ENCODE results near the gene PXDN.
A peak's percentile ranks its signal among the peaks of the same experiment; 100 is the strongest.
"Not testable (repeated sequence)": the region's sequence is repeated elsewhere in the genome, so short reads cannot be mapped to it uniquely, and the experiment has no call there.

PXDN gene

GRCh38 chr2:1744446-1745170, at the start of gene PXDN:
TSS of gene PXDN (minus strand) at chr2:1744515. CDS start at chr2:1744455, 60 bp downstream.
- DNase-seq (ENCODE audit: insufficient read length, low spot score) (peak; percentile 63), FAIRE-seq (no peak)

DNA sequence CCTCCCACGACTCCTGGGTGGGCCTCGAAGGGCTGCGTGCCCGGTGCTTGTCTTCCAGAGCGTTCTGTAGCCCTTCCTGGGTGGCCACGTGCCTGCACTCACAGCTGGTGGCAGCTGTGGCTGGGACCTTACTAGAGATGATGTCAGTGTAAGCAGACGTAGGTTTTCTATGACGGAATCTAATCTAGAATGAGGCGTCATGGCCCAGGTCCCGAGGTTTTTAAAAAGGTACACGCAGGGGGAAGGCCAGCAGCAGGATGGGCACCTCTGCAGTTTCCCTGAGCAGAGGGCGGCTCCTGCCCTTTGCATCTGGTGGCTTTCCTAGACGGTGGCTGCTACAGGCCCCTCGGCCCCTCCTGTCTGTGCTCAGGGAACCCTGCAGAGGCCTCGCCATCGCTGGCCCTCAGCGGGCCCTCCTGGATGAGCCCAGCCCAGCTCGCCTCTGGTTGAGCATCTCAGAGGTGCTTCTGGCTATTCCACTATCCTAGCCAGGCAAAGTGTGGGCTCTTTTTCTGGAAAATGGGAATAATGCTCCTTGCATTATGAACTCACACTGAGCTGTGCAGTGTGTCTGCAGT, 49.6 kb upstream of the PXDN start:
- FAIRE-seq = no peak
- no peak for DNase-seq (ENCODE audit: insufficient read length, low spot score)

- DNase-seq (ENCODE audit: insufficient read length, low spot score) (no peak), FAIRE-seq (no peak)
Observed at GRCh38 chr2:1793001-1793867, 48.9 kb upstream of the PXDN start.

- FAIRE-seq (peak; percentile 23), DNase-seq (ENCODE audit: insufficient read length, low spot score) (no peak)
Observed at GRCh38 chr2:1791685-1792435, 47.5 kb upstream of the PXDN start.

- DNase-seq (ENCODE audit: insufficient read length, low spot score) (no peak), FAIRE-seq (no peak)
Observed at GRCh38 chr2:1791006-1791605, 46.8 kb upstream of the PXDN start.

DNA sequence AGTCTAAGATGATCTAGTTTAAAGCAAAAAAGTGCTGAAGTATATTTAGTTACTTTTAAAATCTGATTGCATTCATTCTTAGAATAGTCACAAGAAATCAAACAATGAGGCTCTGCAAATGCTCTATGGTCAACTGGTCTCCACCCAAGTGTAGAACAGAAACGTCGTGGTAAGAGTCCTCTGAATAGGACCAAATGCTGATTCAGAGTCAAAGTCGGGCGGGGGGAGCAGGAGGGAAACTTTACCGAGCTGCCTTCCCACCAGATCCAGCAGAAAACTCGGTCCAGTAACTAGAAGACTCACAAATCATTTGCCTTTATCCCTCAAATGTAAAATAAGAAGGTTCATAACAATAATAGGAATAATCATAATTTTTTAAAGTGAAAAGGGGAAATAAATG, 46.2 kb upstream of the PXDN start:
- DNase-seq (ENCODE audit: insufficient read length, low spot score) = no peak
- no peak for FAIRE-seq

DNA sequence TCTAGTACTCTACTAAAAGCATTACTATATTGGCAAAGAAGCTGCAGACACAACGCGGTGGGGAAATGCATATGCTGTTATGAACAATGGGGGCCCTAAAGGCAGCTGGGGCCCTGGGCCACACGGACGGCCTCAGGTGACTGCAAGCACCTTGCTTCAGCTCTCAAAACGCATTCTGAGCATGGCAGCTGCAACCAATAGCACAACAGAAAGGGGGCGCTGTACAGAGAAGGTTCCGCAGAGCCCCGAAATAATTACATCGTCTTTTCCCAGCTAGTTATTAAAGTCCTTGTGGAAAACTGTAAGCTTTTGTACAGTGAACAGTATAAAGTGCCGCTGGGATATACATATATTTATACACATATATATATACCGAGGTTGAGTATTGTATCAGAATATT, 45.3 kb upstream of the PXDN start:
- FAIRE-seq = no peak
- DNase-seq (ENCODE audit: insufficient read length, low spot score) = no peak

- peak; percentile 62 for FAIRE-seq
- DNase-seq (ENCODE audit: insufficient read length, low spot score) = no peak
Observed at GRCh38 chr2:1788478-1788959, 44.2 kb upstream of the PXDN start.

- no peak for DNase-seq (ENCODE audit: insufficient read length, low spot score)
- no peak for FAIRE-seq
Observed at GRCh38 chr2:1787755-1788477, 43.6 kb upstream of the PXDN start.

- FAIRE-seq = peak; percentile 23
- DNase-seq (ENCODE audit: insufficient read length, low spot score) = no peak
Observed at GRCh38 chr2:1784986-1785617, 40.8 kb upstream of the PXDN start.

- DNase-seq (ENCODE audit: insufficient read length, low spot score) = no peak
- FAIRE-seq = no peak
Observed at GRCh38 chr2:1784087-1784486, 39.8 kb upstream of the PXDN start.

DNA sequence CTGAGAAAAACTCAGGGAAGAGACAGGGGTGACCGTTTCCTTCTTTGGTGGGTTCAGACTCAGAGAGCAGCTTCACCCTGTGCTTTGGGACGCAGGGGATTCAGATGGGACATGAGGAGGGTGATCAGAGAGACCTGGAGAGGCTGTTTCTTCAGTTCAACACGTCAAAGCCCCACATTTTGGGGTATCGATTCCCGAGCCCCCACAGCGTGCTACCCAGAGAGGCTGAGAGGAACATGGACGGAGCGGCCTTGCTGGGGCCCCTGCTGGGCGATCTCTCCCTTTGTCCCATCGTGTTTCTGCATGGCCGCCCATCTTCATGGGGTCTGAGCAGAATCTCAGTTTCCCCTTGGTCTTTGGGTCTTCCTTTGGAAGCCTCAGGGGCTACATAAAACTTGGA, 38.2 kb upstream of the PXDN start:
- FAIRE-seq = no peak
- no peak for DNase-seq (ENCODE audit: insufficient read length, low spot score)

GRCh38 chr2:1781291-1782080, 37.2 kb upstream of the PXDN start:
- DNase-seq (ENCODE audit: insufficient read length, low spot score) = no peak
- no peak for FAIRE-seq

GRCh38 chr2:1780693-1781092, 36.4 kb upstream of the PXDN start:
- DNase-seq (ENCODE audit: insufficient read length, low spot score) = no peak
- FAIRE-seq = no peak

- not testable (repeated sequence) for DNase-seq (ENCODE audit: insufficient read length, low spot score); FAIRE-seq
Observed at GRCh38 chr2:1780054-1780453, 35.7 kb upstream of the PXDN start.

DNA sequence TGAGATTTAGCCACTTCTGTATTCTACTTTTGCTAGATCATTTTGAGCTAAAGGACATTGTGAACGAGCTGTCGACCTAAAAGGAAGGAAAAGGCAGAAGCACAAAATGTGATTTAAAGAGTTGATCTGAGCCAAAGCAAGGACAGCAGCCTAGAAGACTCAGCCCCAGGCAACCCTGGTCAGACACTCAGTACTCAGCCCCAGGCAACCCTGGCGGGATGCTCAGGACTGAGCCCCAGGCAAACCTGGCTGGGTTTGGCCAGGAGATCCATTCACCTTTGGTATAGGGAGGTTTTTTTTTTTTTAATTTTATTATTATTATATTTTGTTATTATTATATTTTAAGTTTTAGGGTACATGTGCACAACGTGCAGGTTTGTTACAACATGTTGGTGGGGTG, 34.3 kb upstream of the PXDN start:
- DNase-seq (ENCODE audit: insufficient read length, low spot score) (no peak), FAIRE-seq (no peak)

DNA sequence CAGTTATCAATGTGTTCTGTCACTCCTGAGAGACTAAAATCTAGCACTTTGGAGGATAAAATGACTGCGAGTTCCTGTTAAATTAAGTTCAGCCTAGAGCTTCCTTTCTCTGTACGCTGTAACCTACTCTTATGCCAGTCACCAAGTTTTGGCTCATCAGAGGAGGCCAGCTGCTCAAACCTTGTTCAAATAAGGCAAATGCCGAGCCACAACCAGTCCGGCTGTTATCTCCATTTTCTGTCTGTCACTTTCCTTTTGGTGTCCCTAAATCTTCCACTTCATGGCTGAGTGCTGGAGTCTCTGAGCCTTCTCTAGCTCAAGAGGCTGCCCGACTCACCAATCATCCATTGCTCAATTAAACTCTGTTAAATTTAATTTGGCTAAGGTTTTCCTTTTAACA, 33.5 kb upstream of the PXDN start:
- FAIRE-seq (no peak), DNase-seq (ENCODE audit: insufficient read length, low spot score) (no peak)

GRCh38 chr2:1777156-1777555, 32.8 kb upstream of the PXDN start:
- FAIRE-seq = no peak
- no peak for DNase-seq (ENCODE audit: insufficient read length, low spot score)
